HG03064 (cell line): ENCODE data around the gene FREM1.

Source experiments
- ATAC-seq: cut with Tn5 transposase; IDR thresholded peaks from one replicate; pipeline ENCODE4 v1.9.1; 2021; ENCODE audit warnings: low read depth; ENCODE audit not compliant: unreplicated experiment

Gene FREM1

GRCh38 chr9:14829204-14829603 is 81.0 kb downstream of the FREM1 start:
- ATAC-seq, result no peak

GRCh38 chr9:14827805-14828204 is 82.4 kb downstream of the FREM1 start:
- ATAC-seq, result no peak

DNA sequence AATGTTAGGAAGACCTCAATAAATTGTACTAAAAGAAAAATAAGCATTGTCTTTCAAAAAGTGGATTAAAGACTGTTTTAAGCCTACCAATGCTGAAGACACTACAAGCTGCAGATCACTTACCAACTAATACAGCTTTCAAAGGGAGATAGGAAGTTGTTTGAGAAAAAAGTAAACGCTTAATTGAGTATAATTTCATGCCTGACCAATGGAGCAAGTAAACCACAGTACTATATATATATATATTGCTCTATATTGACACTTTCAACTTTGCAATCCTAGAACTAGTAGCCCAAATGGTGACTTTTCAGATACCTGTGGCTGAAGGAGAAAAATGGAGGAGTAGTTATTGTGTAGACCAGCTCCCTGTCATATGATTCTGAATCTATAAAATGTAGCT is 85.7 kb downstream of the FREM1 start:
- no peak for ATAC-seq

- ATAC-seq, result no peak
Observed at GRCh38 chr9:14823800-14824199, 86.4 kb downstream of the FREM1 start.

DNA sequence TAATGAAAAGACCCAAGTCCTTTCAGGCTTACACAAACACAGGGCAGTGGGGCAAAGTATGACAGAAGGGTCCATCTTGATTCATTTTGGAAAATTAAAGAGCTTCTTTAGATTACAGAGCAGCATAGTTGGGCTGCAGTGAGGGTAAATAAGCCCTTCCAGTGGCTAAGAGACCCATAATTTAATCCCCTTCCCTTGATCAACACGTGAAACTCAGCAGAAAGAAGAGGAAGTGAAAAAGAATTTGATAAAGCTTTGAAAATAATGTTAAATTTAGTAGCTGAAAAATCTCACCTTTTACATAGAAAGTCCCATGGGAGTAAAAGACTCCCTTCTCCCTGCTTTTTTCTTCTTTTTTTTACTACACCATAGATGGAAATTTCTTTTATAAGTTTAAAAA is 87.6 kb downstream of the FREM1 start:
- ATAC-seq, result no peak

GRCh38 chr9:14819183-14819582 is 91.0 kb downstream of the FREM1 start:
- ATAC-seq, result no peak

DNA sequence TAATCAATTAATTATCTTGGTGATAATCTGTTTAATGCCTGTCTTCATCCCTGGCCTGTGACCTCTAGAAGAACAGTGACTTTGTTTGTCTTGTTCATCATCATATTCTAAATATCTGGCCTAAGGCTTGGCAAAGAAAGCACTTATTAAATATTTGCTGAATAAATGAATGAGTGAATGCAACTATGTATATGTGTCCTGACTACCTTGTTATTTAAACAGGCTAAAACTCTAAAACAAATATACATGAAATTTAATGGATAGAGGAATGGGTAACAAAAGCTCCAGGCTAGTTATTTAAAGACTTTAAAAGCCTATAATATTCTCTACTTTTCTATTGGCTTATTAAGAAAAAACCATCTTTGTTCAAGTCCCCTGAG is 96.0 kb downstream of the FREM1 start:
- ATAC-seq, result no peak

DNA sequence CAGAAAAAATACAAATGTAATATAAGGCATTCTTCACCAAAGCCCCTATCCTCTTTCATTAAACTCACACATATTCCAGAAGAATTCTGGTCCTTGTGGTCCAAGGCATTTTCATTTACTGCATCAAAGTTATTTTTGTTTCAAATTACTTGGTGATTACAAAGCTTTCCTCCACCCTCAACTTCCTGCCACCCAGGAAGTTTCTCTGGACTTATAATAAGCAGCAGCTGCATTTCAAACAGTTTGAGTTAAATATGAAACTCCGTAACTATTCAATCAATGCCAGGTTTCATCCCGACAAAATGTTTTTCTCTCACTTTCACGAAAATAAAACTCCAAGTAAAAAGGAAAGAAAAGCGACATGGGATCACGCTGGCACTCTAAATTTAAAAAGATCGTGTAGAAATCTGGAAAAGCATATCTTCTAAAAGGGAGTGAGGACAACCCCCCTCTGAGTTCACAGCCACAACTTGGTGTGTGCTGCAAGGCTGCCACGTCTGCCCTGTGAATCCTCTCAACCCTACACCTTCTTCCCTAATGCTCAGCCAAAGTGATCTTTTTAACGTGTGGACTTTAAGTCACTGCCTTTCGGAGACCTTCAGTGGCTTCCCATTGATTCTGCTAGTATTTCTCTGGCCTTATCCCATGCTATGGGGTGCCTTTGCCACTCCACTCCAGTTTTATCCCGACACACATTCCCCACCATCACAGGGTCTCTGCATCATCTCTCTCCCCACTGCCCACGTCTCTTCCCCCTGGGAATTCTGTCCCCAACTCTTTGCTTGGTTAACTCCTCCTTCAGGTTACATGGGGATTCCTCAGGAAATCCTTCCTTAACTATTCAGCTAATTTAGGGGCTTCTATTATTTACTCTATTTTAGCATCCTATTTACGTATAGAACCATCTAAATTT is 96.6 kb downstream of the FREM1 start:
- no peak for ATAC-seq

GRCh38 chr9:14812806-14813205 is 97.4 kb downstream of the FREM1 start:
- ATAC-seq, result no peak

- ATAC-seq, result no peak
Observed at GRCh38 chr9:14811844-14812243, 98.4 kb downstream of the FREM1 start.

DNA sequence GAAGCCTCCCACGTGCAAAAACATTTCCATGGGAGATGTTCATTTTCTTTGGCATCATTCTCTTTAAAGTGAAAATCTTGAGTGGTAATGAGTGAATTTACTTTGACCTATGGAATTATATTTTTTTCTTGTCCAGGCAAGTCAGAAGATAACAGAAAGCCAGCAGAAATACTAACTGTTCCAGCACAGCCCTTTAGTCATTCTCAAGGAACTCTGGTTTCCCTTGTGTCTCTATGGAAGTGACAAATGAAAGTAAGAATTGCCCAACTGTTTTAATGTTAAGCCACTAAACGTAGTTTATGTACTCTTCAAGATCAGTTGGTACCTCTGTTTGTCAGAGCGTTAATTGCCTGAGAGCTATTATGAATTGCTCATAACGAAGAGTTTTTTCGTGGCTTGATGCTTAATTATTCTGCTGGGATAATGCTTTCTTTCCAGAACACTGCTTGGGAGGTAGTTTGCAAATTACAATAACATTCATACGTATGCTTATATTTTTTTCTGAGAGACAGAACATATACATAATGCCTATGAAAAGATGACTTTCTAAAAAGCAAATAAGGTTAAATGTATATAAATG is 103.2 kb downstream of the FREM1 start:
- ATAC-seq, result no peak

DNA sequence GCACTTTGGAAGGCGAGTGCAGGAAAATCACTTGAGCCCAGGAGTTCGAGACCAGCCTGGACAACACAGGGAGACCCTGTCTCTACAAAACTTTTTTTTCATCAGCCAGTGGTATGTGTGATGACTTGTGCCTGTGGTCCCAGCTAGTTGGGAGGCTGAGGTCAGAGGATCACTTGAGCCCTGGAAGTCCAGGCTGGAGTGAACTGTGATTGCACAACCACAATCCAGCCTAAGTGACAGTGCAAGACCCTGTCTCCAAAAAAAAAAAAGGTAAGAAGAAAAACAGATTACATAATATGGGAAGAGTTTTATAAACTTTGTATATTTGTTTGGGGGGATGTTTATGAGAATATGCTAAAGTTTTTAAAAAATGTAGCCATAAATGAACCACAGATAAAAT is 111.2 kb downstream of the FREM1 start:
- no peak for ATAC-seq

- no peak for ATAC-seq
Observed at GRCh38 chr9:14797435-14797834, 112.8 kb downstream of the FREM1 start.

- ATAC-seq, result no peak
Observed at GRCh38 chr9:14793389-14793788, 116.8 kb downstream of the FREM1 start.

- no peak for ATAC-seq
Observed at GRCh38 chr9:14790628-14791027, 119.6 kb downstream of the FREM1 start.

- ATAC-seq, result no peak
Observed at GRCh38 chr9:14788846-14789245, 121.4 kb downstream of the FREM1 start.

DNA sequence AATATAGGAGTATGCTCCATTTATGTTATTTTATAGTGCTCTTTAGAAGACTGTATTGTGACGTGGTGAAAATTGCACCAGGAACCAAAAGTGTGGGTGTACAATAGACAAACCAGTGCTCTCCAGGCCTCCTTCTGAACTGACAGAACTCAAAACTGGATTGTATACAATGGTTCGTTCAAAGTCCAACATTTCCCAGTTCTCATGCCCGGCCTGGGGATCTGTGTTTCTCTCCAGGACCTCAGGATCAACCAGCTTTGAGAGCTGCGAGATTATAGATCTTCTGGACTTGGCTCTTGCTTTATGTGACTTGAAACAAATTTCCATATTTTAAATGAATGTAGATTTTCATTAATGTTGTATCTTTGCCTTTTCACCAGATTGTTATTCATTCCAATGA is 126.9 kb downstream of the FREM1 start:
- no peak for ATAC-seq

DNA sequence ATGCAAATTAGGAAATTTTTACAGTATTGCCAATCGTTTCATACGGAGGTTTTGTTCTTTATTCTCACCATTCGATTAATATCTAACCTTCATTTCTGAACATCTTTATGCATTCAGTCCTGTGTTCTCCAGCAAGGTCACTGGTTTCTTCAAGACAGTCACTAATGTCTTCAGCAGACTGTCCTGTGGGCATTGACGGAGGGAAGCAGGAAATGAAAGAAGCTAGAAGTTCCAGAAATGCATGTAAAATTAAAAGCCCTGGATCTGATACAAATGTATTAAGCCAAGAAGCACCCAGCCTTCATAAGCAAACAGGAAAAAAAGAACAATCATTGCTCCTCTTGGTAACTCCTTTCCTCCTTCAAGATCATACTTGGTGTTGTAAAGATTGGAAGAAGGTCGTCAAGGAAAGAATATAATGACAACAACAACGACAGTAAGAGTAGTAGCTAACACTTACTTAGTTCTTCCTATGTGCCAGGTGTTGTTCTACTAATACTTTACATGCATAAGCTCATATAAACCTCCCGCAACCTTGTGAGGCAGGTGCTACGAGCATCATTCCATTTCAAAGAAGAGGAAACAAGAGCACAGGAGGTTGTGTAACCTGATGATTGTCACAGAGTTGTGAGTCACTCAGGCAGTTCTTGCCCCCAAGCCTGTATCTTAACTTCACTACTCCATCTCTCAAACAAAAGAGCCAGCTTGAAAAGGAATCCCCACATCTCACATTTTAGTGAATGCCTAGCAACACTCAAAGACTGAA is 127.8 kb downstream of the FREM1 start:
- no peak for ATAC-seq

DNA sequence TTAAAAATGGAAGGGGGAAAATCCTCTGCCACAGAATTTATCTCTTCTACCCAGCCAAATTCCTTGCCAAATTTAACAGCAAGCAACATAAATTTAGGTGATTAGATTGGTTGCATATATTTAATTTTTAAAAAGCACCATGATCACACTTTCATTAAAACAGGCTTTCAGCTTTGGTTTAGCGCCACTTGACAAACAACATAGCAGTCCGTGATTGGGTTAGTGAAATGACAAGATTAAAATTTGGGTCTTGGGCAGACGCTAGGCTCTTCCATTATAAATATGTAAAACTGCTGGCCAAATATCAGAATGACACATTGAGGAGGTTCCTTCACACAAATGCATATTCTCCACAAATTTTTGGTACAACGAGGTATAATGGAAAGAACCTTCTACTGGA is 129.5 kb downstream of the FREM1 start:
- ATAC-seq, result no peak

- no peak for ATAC-seq
Observed at GRCh38 chr9:14780251-14780650, 130.0 kb downstream of the FREM1 start.

DNA sequence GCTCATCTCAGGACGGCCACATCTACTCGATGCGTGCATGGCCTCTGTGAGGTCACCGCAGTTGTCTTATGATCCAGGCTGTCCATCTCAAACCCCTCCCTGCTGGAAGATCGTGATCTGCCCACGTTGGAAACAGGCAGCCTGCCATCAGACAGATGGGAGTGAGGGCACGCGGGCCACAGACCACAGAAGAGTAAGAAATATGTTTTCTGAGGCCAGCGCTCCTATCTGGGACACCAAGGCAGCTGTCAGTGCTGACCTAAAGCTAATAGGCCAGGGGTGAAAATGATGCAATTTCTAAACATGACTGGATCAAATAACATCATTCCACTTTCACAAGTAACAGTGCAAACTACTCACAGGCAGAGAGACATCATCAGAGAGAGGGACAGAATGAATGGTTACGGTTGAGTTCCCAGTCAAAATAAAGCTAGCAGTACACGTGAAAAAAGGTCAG is 130.6 kb downstream of the FREM1 start:
- no peak for ATAC-seq
